Measurements from ENCODE around the gene TMC5.

GRCh38 chr16:19375561-19376158, 42.0 kb upstream of the TMC5 start:
- TF ChIP-seq CTCF (conservative IDR thresholded peaks at IDR 0.05) (peak; percentile 95), EZH2 (IDR thresholded peaks at IDR 0.05; ENCODE audit: low read depth) (no peak)
